HL-60 (cell line): ENCODE measurements around the gene CIZ1.

Source experiments
- POLR2AphosphoS5 ChIP-seq: IDR thresholded peaks from 2 replicates; pipeline ENCODE4 v1.6.1; 2012; ENCODE audit warnings: low read depth
- TF ChIP-seq, protein P1 (sequence below): IDR thresholded peaks from one replicate; pipeline ENCODE4 v1.5.1; 2011; ENCODE audit warnings: low read length, control low read depth, inconsistent platforms; ENCODE audit not compliant: insufficient read depth

DNA sequence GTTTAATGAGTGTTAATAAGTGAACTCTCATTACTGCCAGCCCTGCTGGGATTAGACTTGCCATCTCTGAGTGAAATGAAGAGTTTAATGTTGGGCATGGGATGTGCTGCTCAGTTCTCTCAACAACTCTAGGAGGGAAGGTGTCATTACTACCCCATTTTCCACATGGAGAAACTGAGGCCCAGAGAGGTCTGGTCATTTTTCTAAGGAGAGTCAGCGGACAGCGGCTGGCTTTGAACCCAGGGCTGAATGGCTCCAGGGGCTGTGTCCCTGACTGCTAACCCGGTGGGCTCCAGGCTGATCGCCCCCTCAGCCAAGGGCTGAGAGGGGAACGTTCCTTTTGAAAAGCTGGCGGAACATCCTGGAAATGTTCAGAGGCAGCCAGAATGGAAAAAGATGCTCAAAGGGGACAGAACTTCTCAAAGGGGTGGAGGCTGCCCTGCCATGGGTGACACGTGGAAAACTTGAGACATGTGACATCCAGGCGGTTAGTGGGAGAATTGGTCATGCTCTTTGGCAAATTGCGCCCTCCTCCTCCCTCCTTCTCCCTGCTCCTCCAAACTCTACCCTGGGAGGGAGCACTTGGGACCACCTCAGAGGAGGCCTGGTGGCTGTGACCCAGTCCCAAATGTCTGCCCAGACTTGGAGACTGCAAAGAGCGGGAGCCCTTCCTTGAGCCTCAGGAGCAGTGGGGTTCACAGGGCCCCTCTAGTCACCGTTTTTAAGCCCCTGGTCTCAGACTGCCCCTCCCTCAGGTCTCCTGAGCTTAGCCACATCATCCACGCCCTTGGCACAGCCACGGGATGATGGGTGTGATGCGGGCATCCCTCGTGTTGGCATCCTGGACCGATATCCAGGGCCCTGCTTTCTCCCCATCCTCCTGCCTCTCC is 40.5 kb upstream of the CIZ1 start:
- TF ChIP-seq POLR2AphosphoS5, result no peak
- TF ChIP-seq, protein P1, sequence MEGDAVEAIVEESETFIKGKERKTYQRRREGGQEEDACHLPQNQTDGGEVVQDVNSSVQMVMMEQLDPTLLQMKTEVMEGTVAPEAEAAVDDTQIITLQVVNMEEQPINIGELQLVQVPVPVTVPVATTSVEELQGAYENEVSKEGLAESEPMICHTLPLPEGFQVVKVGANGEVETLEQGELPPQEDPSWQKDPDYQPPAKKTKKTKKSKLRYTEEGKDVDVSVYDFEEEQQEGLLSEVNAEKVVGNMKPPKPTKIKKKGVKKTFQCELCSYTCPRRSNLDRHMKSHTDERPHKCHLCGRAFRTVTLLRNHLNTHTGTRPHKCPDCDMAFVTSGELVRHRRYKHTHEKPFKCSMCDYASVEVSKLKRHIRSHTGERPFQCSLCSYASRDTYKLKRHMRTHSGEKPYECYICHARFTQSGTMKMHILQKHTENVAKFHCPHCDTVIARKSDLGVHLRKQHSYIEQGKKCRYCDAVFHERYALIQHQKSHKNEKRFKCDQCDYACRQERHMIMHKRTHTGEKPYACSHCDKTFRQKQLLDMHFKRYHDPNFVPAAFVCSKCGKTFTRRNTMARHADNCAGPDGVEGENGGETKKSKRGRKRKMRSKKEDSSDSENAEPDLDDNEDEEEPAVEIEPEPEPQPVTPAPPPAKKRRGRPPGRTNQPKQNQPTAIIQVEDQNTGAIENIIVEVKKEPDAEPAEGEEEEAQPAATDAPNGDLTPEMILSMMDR, result no peak
